Activated naive CD8-positive, alpha-beta T cell treated with anti-CD3 and anti-CD28 coated beads, Interleukin-2, amount 50 U/mL, for 16 hours (primary cell): ENCODE data around the gene CASS4.

Source experiments
- DNase-seq: peaks from one replicate; pipeline ENCODE4 v3.0.0-alpha.2; 2020; ENCODE audit warnings: low read depth, low spot score

Gene CASS4

GRCh38 chr20:56504373-56505005, 92.4 kb downstream of the CASS4 start:
- no peak for DNase-seq

GRCh38 chr20:56506103-56506502, 94.0 kb downstream of the CASS4 start:
- no peak for DNase-seq
